ENCODE data around the gene MELK.

The MELK gene

GRCh38 chr9:36560771-36561170 is 11.9 kb upstream of the MELK start:
- TF ChIP-seq EP300 (IDR thresholded peaks at IDR 0.05; ENCODE audit: borderline replicate concordance) (no peak), FOXM1 (IDR thresholded peaks at IDR 0.05; ENCODE audit: borderline replicate concordance, low read depth) (no peak), YY1 (IDR thresholded peaks at IDR 0.05; ENCODE audit: low read depth) (no peak), TEAD4 (IDR thresholded peaks at IDR 0.05) (no peak), RAD21 (IDR thresholded peaks at IDR 0.05; ENCODE audit: low read depth) (no peak), MAX (IDR thresholded peaks at IDR 0.05) (no peak), REST (IDR thresholded peaks at IDR 0.05; ENCODE audit: low read depth) (no peak), TAF1 (IDR thresholded peaks at IDR 0.05; ENCODE audit: low read depth) (no peak), ZBTB7A (IDR thresholded peaks at IDR 0.05; ENCODE audit: low read depth) (no peak), NFIC (IDR thresholded peaks at IDR 0.05) (no peak)

GRCh38 chr9:36566813-36567221 is 5.9 kb upstream of the MELK start:
- no peak for TF ChIP-seq FOXM1 (IDR thresholded peaks at IDR 0.05; ENCODE audit: borderline replicate concordance, low read depth)
- TF ChIP-seq MAX (IDR thresholded peaks at IDR 0.05): peak; percentile 54; the same call in 1 of the 2 replicates
- no peak for TF ChIP-seq TAF1 (IDR thresholded peaks at IDR 0.05; ENCODE audit: low read depth)
- no peak for TF ChIP-seq TCF12 (IDR thresholded peaks at IDR 0.05; ENCODE audit: low read depth)
- no peak for TF ChIP-seq YY1 (IDR thresholded peaks at IDR 0.05; ENCODE audit: low read depth)
- TF ChIP-seq USF1 (IDR thresholded peaks at IDR 0.05): no peak

GRCh38 chr9:36571333-36571732 is 1.4 kb upstream of the MELK start:
- TF ChIP-seq CREB1 (IDR thresholded peaks at IDR 0.05; ENCODE audit: low read depth): no peak

- TF ChIP-seq FOXM1 (IDR thresholded peaks at IDR 0.05; ENCODE audit: borderline replicate concordance, low read depth) (no peak), ZBTB7A (IDR thresholded peaks at IDR 0.05; ENCODE audit: low read depth) (no peak), CEBPB (IDR thresholded peaks at IDR 0.05) (no peak), MAX (IDR thresholded peaks at IDR 0.05) (no peak), NFIC (IDR thresholded peaks at IDR 0.05) (no peak), YY1 (IDR thresholded peaks at IDR 0.05; ENCODE audit: low read depth) (no peak), RAD21 (IDR thresholded peaks at IDR 0.05; ENCODE audit: low read depth) (no peak)
Observed at GRCh38 chr9:36575411-36575882, 2.8 kb downstream of the MELK start.

- TF ChIP-seq EGR1 (IDR thresholded peaks at IDR 0.05) (no peak), TAF1 (IDR thresholded peaks at IDR 0.05; ENCODE audit: low read depth) (no peak), NFIC (IDR thresholded peaks at IDR 0.05) (no peak), CEBPB (IDR thresholded peaks at IDR 0.05) (no peak), YY1 (IDR thresholded peaks at IDR 0.05; ENCODE audit: low read depth) (no peak), FOXM1 (IDR thresholded peaks at IDR 0.05; ENCODE audit: borderline replicate concordance, low read depth) (no peak)
Observed at GRCh38 chr9:36576866-36577265, 4.2 kb downstream of the MELK start.

GRCh38 chr9:36584620-36585460 is 12.1 kb downstream of the MELK start:
- TF ChIP-seq TAF1 (IDR thresholded peaks at IDR 0.05; ENCODE audit: low read depth) (no peak), CREB1 (IDR thresholded peaks at IDR 0.05; ENCODE audit: low read depth) (no peak), CEBPB (IDR thresholded peaks at IDR 0.05) (peak; percentile 95), YY1 (IDR thresholded peaks at IDR 0.05; ENCODE audit: low read depth) (no peak), TCF12 (IDR thresholded peaks at IDR 0.05; ENCODE audit: low read depth) (no peak), FOXM1 (IDR thresholded peaks at IDR 0.05; ENCODE audit: borderline replicate concordance, low read depth) (no peak), EP300 (IDR thresholded peaks at IDR 0.05; ENCODE audit: borderline replicate concordance) (no peak), TEAD4 (IDR thresholded peaks at IDR 0.05) (peak; percentile 68), RAD21 (IDR thresholded peaks at IDR 0.05; ENCODE audit: low read depth) (no peak), ZBTB7A (IDR thresholded peaks at IDR 0.05; ENCODE audit: low read depth) (no peak), EGR1 (IDR thresholded peaks at IDR 0.05) (no peak), NFIC (IDR thresholded peaks at IDR 0.05) (no peak), MAX (IDR thresholded peaks at IDR 0.05) (no peak), REST (IDR thresholded peaks at IDR 0.05; ENCODE audit: low read depth) (no peak), USF1 (IDR thresholded peaks at IDR 0.05) (no peak)
